Measurements from ENCODE around the gene GALR2.

The GALR2 gene

GRCh38 chr17:76124582-76125390 is 50.2 kb downstream of the GALR2 start:
- DNase-seq (ENCODE audit: low read depth in 2 of 3, low spot score in 1 of 3), result no peak

- no peak for DNase-seq (ENCODE audit: low read depth in 2 of 3, low spot score in 1 of 3)
Measured at GRCh38 chr17:76125391-76125675, 50.8 kb downstream of the GALR2 start.

- no peak for DNase-seq (ENCODE audit: low read depth in 2 of 3, low spot score in 1 of 3)
Measured at GRCh38 chr17:76125922-76126321, 51.3 kb downstream of the GALR2 start.
